IPS DF 6.9 (cell line): ENCODE measurements around the gene PRKD2.

Source experiments
- DNase-seq: peaks from one replicate; pipeline ENCODE4 v3.0.0-alpha.2; 2013; ENCODE audit warnings: low read depth, low spot score
- H3K27ac ChIP-seq: one replicate; pipeline ENCODE4 v1.5.1; 2013; ENCODE audit warnings: low read length, control low read depth
- H3K27me3 ChIP-seq: 2 replicates; pipeline ENCODE4 v1.6.1; 2013; ENCODE audit warnings: mild to moderate bottlenecking, low read length; ENCODE audit not compliant: control insufficient read depth, insufficient read depth
- H3K36me3 ChIP-seq: 2 replicates; pipeline ENCODE4 v1.6.1; 2013; ENCODE audit warnings: low read length; ENCODE audit not compliant: control insufficient read depth, insufficient read depth
- H3K4me1 ChIP-seq: 2 replicates; pipeline ENCODE4 v1.6.1; 2013; ENCODE audit warnings: low read length; ENCODE audit not compliant: control insufficient read depth, insufficient read depth
- H3K4me3 ChIP-seq: 2 replicates; pipeline ENCODE4 v1.5.1; 2013; ENCODE audit warnings: mild to moderate bottlenecking, low read length
- H3K9me3 ChIP-seq: 2 replicates; pipeline ENCODE4 v1.6.1; 2013; ENCODE audit warnings: low read length, inconsistent platforms; ENCODE audit not compliant: control insufficient read depth, insufficient read depth
- WGBS: extraction: QIAGEN DNeasy Blood & Tissue Kit; methylation state at CpG from one replicate; pipeline ENCODE4 v1.1.7; 2013; ENCODE audit warnings: mixed read lengths, missing lambda C conversion rate; ENCODE audit not compliant: insufficient read length, insufficient coverage; 5-methylcytosine and 5-hydroxymethylcytosine counted together

The PRKD2 gene

GRCh38 chr19:46704379-46705076, 12.4 kb downstream of the PRKD2 start:
- H3K27me3 ChIP-seq: no peaks in the 10 kb centered on the region
- H3K9me3 ChIP-seq: no peaks in the 10 kb centered on the region
- no peaks in the 10 kb centered on the region for H3K4me1 ChIP-seq
- H3K36me3 ChIP-seq: peaks cover 17% of the 10 kb centered on the region
- H3K4me3 ChIP-seq: no peak overlapping the region
- WGBS: no CpG with 5 or more reads among the region's 21 CpGs
- no peak for DNase-seq
- no peak overlapping the region for H3K27ac ChIP-seq

GRCh38 chr19:46700704-46701103, 16.2 kb downstream of the PRKD2 start:
- H3K36me3 ChIP-seq: peaks cover 19% of the 10 kb centered on the region
- no peaks in the 10 kb centered on the region for H3K9me3 ChIP-seq
- H3K4me1 ChIP-seq: no peaks in the 10 kb centered on the region
- no peaks in the 10 kb centered on the region for H3K27me3 ChIP-seq
- DNase-seq: no peak
- H3K4me3 ChIP-seq: no peak overlapping the region
- no peak overlapping the region for H3K27ac ChIP-seq
- no CpG with 5 or more reads among the region's 13 CpGs for WGBS

DNA sequence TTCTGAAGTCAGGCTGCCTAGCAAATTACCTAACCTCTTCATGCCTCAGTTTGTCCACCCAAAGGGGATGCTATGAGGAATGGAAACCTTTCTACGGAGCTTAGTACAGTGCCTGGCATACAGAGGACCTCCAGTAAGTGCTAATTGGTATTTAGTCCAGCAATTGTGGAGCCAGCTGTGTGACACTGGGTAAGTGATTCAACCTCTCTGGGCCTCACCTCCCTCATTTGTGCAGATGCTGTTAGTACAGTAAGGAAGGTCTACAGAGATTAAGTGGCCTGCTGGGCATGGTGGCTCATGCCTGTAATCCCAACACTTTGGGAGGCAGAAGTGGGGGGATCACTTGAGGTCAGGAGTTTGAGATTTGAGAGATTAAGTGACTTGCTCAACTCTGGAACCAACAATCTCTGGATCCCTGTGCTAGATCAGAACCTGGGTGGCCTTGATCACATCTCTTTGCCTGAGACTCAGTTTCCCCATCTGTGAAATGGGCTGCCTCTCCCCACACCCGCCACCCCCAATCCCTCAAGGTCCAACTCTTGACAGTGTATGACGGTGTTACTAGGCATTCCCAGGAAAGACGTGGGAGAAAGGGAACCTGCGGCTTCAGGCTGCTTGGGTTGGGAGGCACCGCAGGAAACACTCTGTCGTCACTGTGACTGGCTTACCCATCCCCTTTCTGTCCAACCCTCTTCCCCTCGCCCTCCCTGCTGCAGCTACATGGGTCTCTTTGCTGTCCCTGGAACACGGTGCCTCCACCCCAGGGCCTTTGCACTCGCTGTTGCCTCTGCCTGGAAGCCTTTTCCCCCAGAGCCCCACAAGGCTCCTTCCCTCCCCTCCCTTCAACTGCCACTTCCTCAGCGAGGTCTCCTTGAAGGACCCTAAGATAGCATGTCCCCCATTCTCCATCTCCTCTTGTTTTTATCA, 18.3 kb downstream of the PRKD2 start:
- peaks cover 20% of the 10 kb centered on the region for H3K36me3 ChIP-seq
- no peak overlapping the region for H3K27ac ChIP-seq
- no peaks in the 10 kb centered on the region for H3K9me3 ChIP-seq
- H3K4me3 ChIP-seq: no peak overlapping the region
- no peaks in the 10 kb centered on the region for H3K27me3 ChIP-seq
- H3K4me1 ChIP-seq: no peaks in the 10 kb centered on the region
- WGBS: no CpG with 5 or more reads among the region's 11 CpGs
- DNase-seq: no peak

DNA sequence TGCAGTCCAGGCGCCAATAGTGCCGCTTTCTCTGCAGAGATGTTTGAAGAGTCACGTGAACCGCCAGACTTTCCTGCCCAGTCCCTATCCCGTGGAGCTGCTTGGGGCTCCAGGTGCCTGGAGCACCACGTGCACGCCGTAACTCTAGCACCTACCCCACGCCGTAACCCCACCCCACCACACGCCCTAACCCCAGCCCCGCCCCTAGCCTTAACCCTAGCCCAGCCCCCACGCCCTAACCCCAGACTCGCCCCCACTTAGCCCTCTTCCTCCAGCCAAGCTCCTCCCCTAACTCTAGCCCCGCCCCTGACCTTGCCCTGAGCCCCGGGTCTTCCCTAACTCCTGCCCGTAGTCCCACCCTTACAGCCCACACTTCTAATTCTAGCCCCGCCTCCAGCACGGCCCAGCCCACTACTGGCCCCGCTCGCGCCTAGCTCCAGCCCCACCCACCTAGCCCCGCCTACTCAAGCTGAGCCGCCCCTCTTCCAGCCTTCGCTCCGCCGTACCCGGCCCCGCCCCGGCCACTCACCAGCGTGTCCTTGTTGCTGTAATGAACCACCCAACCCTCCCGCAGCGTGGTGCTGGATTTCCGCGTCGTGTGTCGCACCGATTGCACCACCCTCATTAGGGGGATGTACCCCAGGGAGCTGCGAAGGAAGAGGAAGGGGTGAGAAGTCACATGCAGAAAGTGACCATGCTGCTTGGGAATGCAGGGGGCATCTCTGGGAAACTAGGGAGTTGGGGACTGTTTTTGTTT, 19.5 kb downstream of the PRKD2 start:
- no peak overlapping the region; the same call in 1 of the 2 replicates for H3K4me3 ChIP-seq
- H3K36me3 ChIP-seq: peaks cover 33% of the 10 kb centered on the region
- WGBS: no CpG with 5 or more reads among the region's 39 CpGs
- peak; percentile 92 for DNase-seq
- H3K27me3 ChIP-seq: no peaks in the 10 kb centered on the region
- H3K4me1 ChIP-seq: no peaks in the 10 kb centered on the region
- no peak overlapping the region for H3K27ac ChIP-seq
- H3K9me3 ChIP-seq: no peaks in the 10 kb centered on the region

- Histone ChIP-seq H3K9me3 (no peaks in the 10 kb centered on the region), H3K36me3 (peaks cover 38% of the 10 kb centered on the region), H3K4me1 (no peaks in the 10 kb centered on the region), H3K27me3 (no peaks in the 10 kb centered on the region), H3K4me3 (no peak overlapping the region), H3K27ac (no peak overlapping the region)
- DNase-seq: no peak
- no CpG with 5 or more reads among the region's 9 CpGs for WGBS
These were observed 20.1 kb downstream of the PRKD2 start for GRCh38 chr19:46696866-46697203.

GRCh38 chr19:46696052-46696451, 20.9 kb downstream of the PRKD2 start:
- Histone ChIP-seq H3K9me3 (no peaks in the 10 kb centered on the region), H3K4me1 (no peaks in the 10 kb centered on the region), H3K27me3 (no peaks in the 10 kb centered on the region), H3K36me3 (peaks cover 40% of the 10 kb centered on the region), H3K4me3 (no peak overlapping the region), H3K27ac (no peak overlapping the region)
- WGBS: no CpG with 5 or more reads among the region's 10 CpGs
- no peak for DNase-seq

DNA sequence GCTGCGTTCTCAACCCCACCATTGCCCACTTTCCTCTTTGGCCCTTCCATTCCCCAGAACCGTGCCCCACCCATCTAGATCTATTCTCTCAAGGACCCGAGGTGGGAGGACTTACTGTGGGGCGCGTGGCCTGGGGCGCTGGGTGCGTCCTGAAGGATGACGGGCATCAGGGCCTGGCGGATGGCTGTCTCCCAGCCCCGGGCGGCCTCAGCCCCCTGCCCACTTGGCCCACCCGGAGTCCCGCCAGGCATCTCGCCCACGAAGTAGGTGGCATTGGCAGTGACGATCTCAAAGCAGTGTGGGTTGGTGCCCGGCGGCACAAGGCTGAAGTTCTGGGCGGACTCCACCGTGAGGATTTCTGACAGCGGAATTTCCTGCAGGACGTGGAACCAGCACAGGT, 23.2 kb downstream of the PRKD2 start:
- WGBS: no CpG with 5 or more reads among the region's 22 CpGs

GRCh38 chr19:46692918-46693722, 23.8 kb downstream of the PRKD2 start:
- H3K4me3 ChIP-seq: no peak overlapping the region
- H3K4me1 ChIP-seq: no peaks in the 10 kb centered on the region
- no CpG with 5 or more reads among the region's 4 CpGs for WGBS
- H3K27ac ChIP-seq: no peak overlapping the region
- DNase-seq: no peak
- H3K36me3 ChIP-seq: peaks cover 39% of the 10 kb centered on the region
- H3K9me3 ChIP-seq: no peaks in the 10 kb centered on the region
- H3K27me3 ChIP-seq: no peaks in the 10 kb centered on the region

More for the DNA sequence above, 23.2 kb downstream of the PRKD2 start:
- DNase-seq: no peak
- Histone ChIP-seq H3K27ac (no peak overlapping the region), H3K36me3 (peaks cover 41% of the 10 kb centered on the region), H3K27me3 (no peaks in the 10 kb centered on the region), H3K9me3 (no peaks in the 10 kb centered on the region), H3K4me1 (no peaks in the 10 kb centered on the region), H3K4me3 (no peak overlapping the region)

DNA sequence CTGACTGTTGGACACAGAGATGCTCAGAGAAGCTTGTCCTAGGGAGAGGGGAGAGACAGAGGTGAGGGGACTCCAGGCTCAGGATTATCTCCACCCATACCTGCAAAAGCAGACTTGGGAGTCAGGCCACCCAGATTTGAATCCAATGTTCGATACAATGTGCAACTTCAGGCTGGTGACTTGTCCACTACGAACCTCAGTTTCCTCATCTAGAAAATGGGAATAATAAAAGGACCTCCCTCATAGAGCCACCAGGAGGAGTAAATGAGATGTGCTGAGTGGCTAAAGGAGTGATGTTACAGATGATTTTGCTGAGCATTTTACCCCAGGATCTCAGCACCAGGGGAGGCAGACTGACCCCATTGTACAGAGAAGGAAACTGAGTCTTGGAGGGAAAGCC, 25.0 kb downstream of the PRKD2 start:
- no peak for DNase-seq
- Histone ChIP-seq H3K4me3 (no peak overlapping the region), H3K36me3 (peaks cover 43% of the 10 kb centered on the region), H3K9me3 (no peaks in the 10 kb centered on the region), H3K4me1 (no peaks in the 10 kb centered on the region), H3K27ac (no peak overlapping the region), H3K27me3 (no peaks in the 10 kb centered on the region)
- WGBS: no CpG with 5 or more reads among the region's 2 CpGs

- Histone ChIP-seq H3K27ac (no peak overlapping the region), H3K9me3 (no peaks in the 10 kb centered on the region), H3K36me3 (peaks cover 43% of the 10 kb centered on the region), H3K4me1 (no peaks in the 10 kb centered on the region), H3K4me3 (no peak overlapping the region), H3K27me3 (no peaks in the 10 kb centered on the region)
- DNase-seq: no peak
- WGBS: no CpG with 5 or more reads among the region's 2 CpGs
These were observed 25.8 kb downstream of the PRKD2 start for GRCh38 chr19:46691104-46691503.
